ENCODE results near the gene CSF2.

The CSF2 gene

GRCh38 chr5:132072070-132072469 lies 1.5 kb upstream of the CSF2 start:
- Histone ChIP-seq H3K4me3 (ENCODE audit: low read length) (no peak overlapping the region), H3K36me3 (ENCODE audit: control insufficient read depth, insufficient read depth, low read length, severe bottlenecking) (no peaks in the 10 kb centered on the region), H3K4me1 (ENCODE audit: control insufficient read depth, insufficient read depth, low read length) (no peaks in the 10 kb centered on the region), H3K27me3 (replicated peaks; ENCODE audit: control insufficient read depth, insufficient read depth, low read length) (no peaks in the 10 kb centered on the region), H3K9ac (ENCODE audit: low read length) (no peak overlapping the region), H3K9me3 (ENCODE audit: control insufficient read depth, low read length) (no peaks in the 10 kb centered on the region)
- no peak for DNase-seq (ENCODE audit: low read depth)

GRCh38 chr5:132072528-132072927 lies 1.1 kb upstream of the CSF2 start:
- no peaks in the 10 kb centered on the region for H3K27me3 ChIP-seq (replicated peaks; ENCODE audit: control insufficient read depth, insufficient read depth, low read length)
- no peak overlapping the region for H3K9ac ChIP-seq (ENCODE audit: low read length)
- no peak overlapping the region for H3K4me3 ChIP-seq (ENCODE audit: low read length)

GRCh38 chr5:132074091-132074771 lies 642 bp downstream of the CSF2 start:
- no peaks in the 10 kb centered on the region for H3K4me1 ChIP-seq (ENCODE audit: control insufficient read depth, insufficient read depth, low read length)
- no peak overlapping the region for H3K9ac ChIP-seq (ENCODE audit: low read length)
- H3K36me3 ChIP-seq (ENCODE audit: control insufficient read depth, insufficient read depth, low read length, severe bottlenecking) = no peaks in the 10 kb centered on the region
- no peak for DNase-seq (ENCODE audit: low read depth)
- H3K4me3 ChIP-seq (ENCODE audit: low read length) = no peak overlapping the region
- H3K27me3 ChIP-seq (replicated peaks; ENCODE audit: control insufficient read depth, insufficient read depth, low read length) = no peaks in the 10 kb centered on the region
- H3K9me3 ChIP-seq (ENCODE audit: control insufficient read depth, low read length) = no peaks in the 10 kb centered on the region

More at GRCh38 chr5:132072528-132072927, 1.1 kb upstream of the CSF2 start:
- Histone ChIP-seq H3K4me1 (ENCODE audit: control insufficient read depth, insufficient read depth, low read length) (no peaks in the 10 kb centered on the region), H3K36me3 (ENCODE audit: control insufficient read depth, insufficient read depth, low read length, severe bottlenecking) (no peaks in the 10 kb centered on the region), H3K9me3 (ENCODE audit: control insufficient read depth, low read length) (no peaks in the 10 kb centered on the region)
- no peak for DNase-seq (ENCODE audit: low read depth)

- Histone ChIP-seq H3K27me3 (replicated peaks; ENCODE audit: control insufficient read depth, insufficient read depth, low read length) (no peaks in the 10 kb centered on the region), H3K4me3 (ENCODE audit: low read length) (no peak overlapping the region), H3K9me3 (ENCODE audit: control insufficient read depth, low read length) (no peaks in the 10 kb centered on the region), H3K36me3 (ENCODE audit: control insufficient read depth, insufficient read depth, low read length, severe bottlenecking) (no peaks in the 10 kb centered on the region), H3K9ac (ENCODE audit: low read length) (no peak overlapping the region), H3K4me1 (ENCODE audit: control insufficient read depth, insufficient read depth, low read length) (no peaks in the 10 kb centered on the region)
- DNase-seq (ENCODE audit: low read depth) = no peak
Measured at GRCh38 chr5:132074772-132075718, 1.5 kb downstream of the CSF2 start.

GRCh38 chr5:132075719-132076077 lies 2.1 kb downstream of the CSF2 start:
- H3K9me3 ChIP-seq (ENCODE audit: control insufficient read depth, low read length) = no peaks in the 10 kb centered on the region
- no peak overlapping the region for H3K9ac ChIP-seq (ENCODE audit: low read length)
- no peaks in the 10 kb centered on the region for H3K27me3 ChIP-seq (replicated peaks; ENCODE audit: control insufficient read depth, insufficient read depth, low read length)
- no peak for DNase-seq (ENCODE audit: low read depth)
- H3K4me1 ChIP-seq (ENCODE audit: control insufficient read depth, insufficient read depth, low read length) = no peaks in the 10 kb centered on the region
- H3K36me3 ChIP-seq (ENCODE audit: control insufficient read depth, insufficient read depth, low read length, severe bottlenecking) = no peaks in the 10 kb centered on the region
- no peak overlapping the region for H3K4me3 ChIP-seq (ENCODE audit: low read length)

- no peak for DNase-seq (ENCODE audit: low read depth)
- H3K4me3 ChIP-seq (ENCODE audit: low read length) = no peak overlapping the region
- no peaks in the 10 kb centered on the region for H3K4me1 ChIP-seq (ENCODE audit: control insufficient read depth, insufficient read depth, low read length)
- no peaks in the 10 kb centered on the region for H3K36me3 ChIP-seq (ENCODE audit: control insufficient read depth, insufficient read depth, low read length, severe bottlenecking)
- H3K9ac ChIP-seq (ENCODE audit: low read length) = no peak overlapping the region
- no peaks in the 10 kb centered on the region for H3K9me3 ChIP-seq (ENCODE audit: control insufficient read depth, low read length)
- no peaks in the 10 kb centered on the region for H3K27me3 ChIP-seq (replicated peaks; ENCODE audit: control insufficient read depth, insufficient read depth, low read length)
Measured at GRCh38 chr5:132076202-132076830, 2.7 kb downstream of the CSF2 start.

- H3K9me3 ChIP-seq (ENCODE audit: control insufficient read depth, low read length) = no peaks in the 10 kb centered on the region
- H3K4me3 ChIP-seq (ENCODE audit: low read length) = no peak overlapping the region
- DNase-seq (ENCODE audit: low read depth) = no peak
- H3K27me3 ChIP-seq (replicated peaks; ENCODE audit: control insufficient read depth, insufficient read depth, low read length) = no peaks in the 10 kb centered on the region
- H3K4me1 ChIP-seq (ENCODE audit: control insufficient read depth, insufficient read depth, low read length) = no peaks in the 10 kb centered on the region
- no peaks in the 10 kb centered on the region for H3K36me3 ChIP-seq (ENCODE audit: control insufficient read depth, insufficient read depth, low read length, severe bottlenecking)
- no peak overlapping the region for H3K9ac ChIP-seq (ENCODE audit: low read length)
Measured at GRCh38 chr5:132076983-132077382, 3.4 kb downstream of the CSF2 start.

- no peaks in the 10 kb centered on the region for H3K36me3 ChIP-seq (ENCODE audit: control insufficient read depth, insufficient read depth, low read length, severe bottlenecking)
- H3K9ac ChIP-seq (ENCODE audit: low read length) = no peak overlapping the region
- H3K4me3 ChIP-seq (ENCODE audit: low read length) = no peak overlapping the region
- no peaks in the 10 kb centered on the region for H3K27me3 ChIP-seq (replicated peaks; ENCODE audit: control insufficient read depth, insufficient read depth, low read length)
- no peak for DNase-seq (ENCODE audit: low read depth)
- H3K4me1 ChIP-seq (ENCODE audit: control insufficient read depth, insufficient read depth, low read length) = no peaks in the 10 kb centered on the region
- H3K9me3 ChIP-seq (ENCODE audit: control insufficient read depth, low read length) = no peaks in the 10 kb centered on the region
Measured at GRCh38 chr5:132079081-132079480, 5.5 kb downstream of the CSF2 start.

GRCh38 chr5:132079619-132080018 lies 6.0 kb downstream of the CSF2 start:
- no peaks in the 10 kb centered on the region for H3K9me3 ChIP-seq (ENCODE audit: control insufficient read depth, low read length)
- H3K36me3 ChIP-seq (ENCODE audit: control insufficient read depth, insufficient read depth, low read length, severe bottlenecking) = no peaks in the 10 kb centered on the region
- no peaks in the 10 kb centered on the region for H3K27me3 ChIP-seq (replicated peaks; ENCODE audit: control insufficient read depth, insufficient read depth, low read length)
- no peaks in the 10 kb centered on the region for H3K4me1 ChIP-seq (ENCODE audit: control insufficient read depth, insufficient read depth, low read length)
- H3K9ac ChIP-seq (ENCODE audit: low read length) = no peak overlapping the region
- no peak overlapping the region for H3K4me3 ChIP-seq (ENCODE audit: low read length)
- DNase-seq (ENCODE audit: low read depth) = no peak

- H3K9ac ChIP-seq (ENCODE audit: low read length) = no peak overlapping the region
- H3K4me3 ChIP-seq (ENCODE audit: low read length) = no peak overlapping the region
- H3K4me1 ChIP-seq (ENCODE audit: control insufficient read depth, insufficient read depth, low read length) = peaks cover under 1% of the 10 kb centered on the region
- H3K27me3 ChIP-seq (replicated peaks; ENCODE audit: control insufficient read depth, insufficient read depth, low read length) = no peaks in the 10 kb centered on the region
- H3K9me3 ChIP-seq (ENCODE audit: control insufficient read depth, low read length) = no peaks in the 10 kb centered on the region
- H3K36me3 ChIP-seq (ENCODE audit: control insufficient read depth, insufficient read depth, low read length, severe bottlenecking) = no peaks in the 10 kb centered on the region
- DNase-seq (ENCODE audit: low read depth) = no peak
Measured at GRCh38 chr5:132080595-132080994, 7.0 kb downstream of the CSF2 start.

GRCh38 chr5:132081458-132081857 lies 7.9 kb downstream of the CSF2 start:
- no peak for DNase-seq (ENCODE audit: low read depth)
- H3K4me1 ChIP-seq (ENCODE audit: control insufficient read depth, insufficient read depth, low read length) = peaks cover 9% of the 10 kb centered on the region
- no peak overlapping the region for H3K9ac ChIP-seq (ENCODE audit: low read length)
- no peak overlapping the region for H3K4me3 ChIP-seq (ENCODE audit: low read length)
- no peaks in the 10 kb centered on the region for H3K9me3 ChIP-seq (ENCODE audit: control insufficient read depth, low read length)
- no peaks in the 10 kb centered on the region for H3K27me3 ChIP-seq (replicated peaks; ENCODE audit: control insufficient read depth, insufficient read depth, low read length)
- H3K36me3 ChIP-seq (ENCODE audit: control insufficient read depth, insufficient read depth, low read length, severe bottlenecking) = no peaks in the 10 kb centered on the region

Measured in adipocyte (in vitro differentiated cells).